ENCODE results near the gene SIPA1L2.

SIPA1L2 gene

GRCh38 chr1:232597721-232598120 lies 32.2 kb downstream of the SIPA1L2 start:
- H3K9me2 ChIP-seq (ENCODE audit: low read depth, low read length): no peaks in the 10 kb centered on the region
- H3K9me3 ChIP-seq (ENCODE audit: low read length): no peaks in the 10 kb centered on the region
- H4K20me1 ChIP-seq (ENCODE audit: insufficient read depth, low read length): no peaks in the 10 kb centered on the region
- no peak overlapping the region for H3K27ac ChIP-seq (ENCODE audit: low read depth, low read length, poor library complexity, severe bottlenecking)
- no peaks in the 10 kb centered on the region for H3F3A ChIP-seq (ENCODE audit: insufficient read depth, low read length)
- H3K4me1 ChIP-seq (ENCODE audit: insufficient read depth, low read length, severe bottlenecking): no peaks in the 10 kb centered on the region
- H3K27me3 ChIP-seq (ENCODE audit: insufficient read depth, low read length): no peaks in the 10 kb centered on the region
- no peak overlapping the region for H2AFZ ChIP-seq (ENCODE audit: low read length)
- H3K79me2 ChIP-seq (ENCODE audit: insufficient read depth, low read length): no peaks in the 10 kb centered on the region
- H3K4me2 ChIP-seq (ENCODE audit: low read length): no peak overlapping the region
- no peak for TF ChIP-seq CTCF (IDR thresholded peaks at IDR 0.05; ENCODE audit: low read length)
- no peak for TF ChIP-seq EZH2 (IDR thresholded peaks at IDR 0.05; ENCODE audit: borderline replicate concordance, low read length)
- no peaks in the 10 kb centered on the region for H3K36me3 ChIP-seq (ENCODE audit: insufficient read depth, low read length)
- H3K9ac ChIP-seq (ENCODE audit: low read length): no peak overlapping the region
- H3K4me3 ChIP-seq (ENCODE audit: low read depth, low read length, poor library complexity, severe bottlenecking): no peak overlapping the region

DNA sequence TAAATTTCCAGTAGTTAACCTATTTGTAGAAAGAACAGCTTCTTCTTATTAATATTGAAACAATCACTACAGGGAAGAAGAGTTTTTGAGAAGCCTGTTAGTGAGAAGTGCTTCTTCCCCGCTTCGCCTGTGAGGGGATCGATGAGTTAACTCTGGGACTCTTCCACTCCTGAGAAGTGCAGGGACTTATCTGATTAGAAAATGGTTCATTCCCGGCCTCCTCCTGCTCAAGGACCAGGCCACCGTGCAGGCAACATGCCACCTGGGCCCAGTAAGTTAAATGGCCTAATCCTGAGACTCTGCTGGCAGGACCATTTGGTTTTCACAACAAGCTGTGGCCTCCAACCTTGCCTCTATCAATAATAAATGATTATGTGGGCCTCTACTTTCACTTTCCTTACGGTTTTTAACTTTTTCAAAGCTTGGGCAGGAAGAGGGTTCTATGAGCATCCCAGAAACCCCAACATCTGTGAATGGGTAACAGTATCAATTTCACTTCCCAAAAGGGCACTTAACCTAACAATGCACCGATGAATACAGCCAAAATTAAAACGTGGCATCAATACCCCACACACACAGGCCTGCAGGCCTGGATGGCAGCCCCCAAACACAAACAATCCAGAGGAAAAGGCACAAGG lies 33.1 kb downstream of the SIPA1L2 start:
- no peaks in the 10 kb centered on the region for H3K79me2 ChIP-seq (ENCODE audit: insufficient read depth, low read length)
- no peaks in the 10 kb centered on the region for H3K27me3 ChIP-seq (ENCODE audit: insufficient read depth, low read length)
- H3K36me3 ChIP-seq (ENCODE audit: insufficient read depth, low read length): no peaks in the 10 kb centered on the region
- no peak for TF ChIP-seq EZH2 (IDR thresholded peaks at IDR 0.05; ENCODE audit: borderline replicate concordance, low read length)
- no peak for TF ChIP-seq CTCF (IDR thresholded peaks at IDR 0.05; ENCODE audit: low read length)
- no peak overlapping the region for H3K4me2 ChIP-seq (ENCODE audit: low read length)
- no peaks in the 10 kb centered on the region for H4K20me1 ChIP-seq (ENCODE audit: insufficient read depth, low read length)
- H2AFZ ChIP-seq (ENCODE audit: low read length): no peak overlapping the region
- H3K9ac ChIP-seq (ENCODE audit: low read length): no peak overlapping the region
- H3K9me3 ChIP-seq (ENCODE audit: low read length): no peaks in the 10 kb centered on the region
- no peaks in the 10 kb centered on the region for H3K9me2 ChIP-seq (ENCODE audit: low read depth, low read length)
- H3K27ac ChIP-seq (ENCODE audit: low read depth, low read length, poor library complexity, severe bottlenecking): no peak overlapping the region
- H3K4me3 ChIP-seq (ENCODE audit: low read depth, low read length, poor library complexity, severe bottlenecking): no peak overlapping the region
- H3K4me1 ChIP-seq (ENCODE audit: insufficient read depth, low read length, severe bottlenecking): no peaks in the 10 kb centered on the region
- no peaks in the 10 kb centered on the region for H3F3A ChIP-seq (ENCODE audit: insufficient read depth, low read length)

GRCh38 chr1:232594768-232595698 lies 34.9 kb downstream of the SIPA1L2 start:
- Histone ChIP-seq H4K20me1 (ENCODE audit: insufficient read depth, low read length) (no peaks in the 10 kb centered on the region), H3K4me2 (ENCODE audit: low read length) (no peak overlapping the region), H3K36me3 (ENCODE audit: insufficient read depth, low read length) (no peaks in the 10 kb centered on the region), H3K9me2 (ENCODE audit: low read depth, low read length) (no peaks in the 10 kb centered on the region), H3K4me1 (ENCODE audit: insufficient read depth, low read length, severe bottlenecking) (no peaks in the 10 kb centered on the region), H3K9ac (ENCODE audit: low read length) (no peak overlapping the region), H2AFZ (ENCODE audit: low read length) (no peak overlapping the region), H3K27me3 (ENCODE audit: insufficient read depth, low read length) (no peaks in the 10 kb centered on the region), H3K79me2 (ENCODE audit: insufficient read depth, low read length) (no peaks in the 10 kb centered on the region), H3K27ac (ENCODE audit: low read depth, low read length, poor library complexity, severe bottlenecking) (no peak overlapping the region), H3F3A (ENCODE audit: insufficient read depth, low read length) (no peaks in the 10 kb centered on the region), H3K4me3 (ENCODE audit: low read depth, low read length, poor library complexity, severe bottlenecking) (no peak overlapping the region), H3K9me3 (ENCODE audit: low read length) (no peaks in the 10 kb centered on the region)
- TF ChIP-seq EZH2 (IDR thresholded peaks at IDR 0.05; ENCODE audit: borderline replicate concordance, low read length): no peak
- TF ChIP-seq CTCF (IDR thresholded peaks at IDR 0.05; ENCODE audit: low read length): no peak

Data from OCI-LY1 (cell line).